Astrocyte of the cerebellum (primary cell): ENCODE data around the gene PMAIP1.
"Not testable (repeated sequence)": the region's sequence is repeated elsewhere in the genome, so short reads cannot be mapped to it uniquely, and the experiment has no call there.

ENCODE experiments used
- DNase-seq: peaks from one replicate; pipeline ENCODE4 v3.0.0-alpha.2; 2011; ENCODE audit warnings: low read depth
- H3K4me3 ChIP-seq: 2 replicates; pipeline ENCODE4 v1.5.1; 2011; ENCODE audit warnings: mild to moderate bottlenecking, low read depth, low read length, moderate library complexity
- in situ Hi-C: cut with HindIII; loops from 2 replicates; pipeline ENCODE4 v1.10.0; 2017; ENCODE audit warnings: low sequenced_read_pairs
- TF ChIP-seq, protein P1 (sequence below): IDR thresholded peaks from 2 replicates; pipeline ENCODE4 v1.5.1; 2012; ENCODE audit warnings: low read length, low read depth, moderate library complexity, mild to moderate bottlenecking; ENCODE audit errors: missing control alignments

PMAIP1 gene

DNA sequence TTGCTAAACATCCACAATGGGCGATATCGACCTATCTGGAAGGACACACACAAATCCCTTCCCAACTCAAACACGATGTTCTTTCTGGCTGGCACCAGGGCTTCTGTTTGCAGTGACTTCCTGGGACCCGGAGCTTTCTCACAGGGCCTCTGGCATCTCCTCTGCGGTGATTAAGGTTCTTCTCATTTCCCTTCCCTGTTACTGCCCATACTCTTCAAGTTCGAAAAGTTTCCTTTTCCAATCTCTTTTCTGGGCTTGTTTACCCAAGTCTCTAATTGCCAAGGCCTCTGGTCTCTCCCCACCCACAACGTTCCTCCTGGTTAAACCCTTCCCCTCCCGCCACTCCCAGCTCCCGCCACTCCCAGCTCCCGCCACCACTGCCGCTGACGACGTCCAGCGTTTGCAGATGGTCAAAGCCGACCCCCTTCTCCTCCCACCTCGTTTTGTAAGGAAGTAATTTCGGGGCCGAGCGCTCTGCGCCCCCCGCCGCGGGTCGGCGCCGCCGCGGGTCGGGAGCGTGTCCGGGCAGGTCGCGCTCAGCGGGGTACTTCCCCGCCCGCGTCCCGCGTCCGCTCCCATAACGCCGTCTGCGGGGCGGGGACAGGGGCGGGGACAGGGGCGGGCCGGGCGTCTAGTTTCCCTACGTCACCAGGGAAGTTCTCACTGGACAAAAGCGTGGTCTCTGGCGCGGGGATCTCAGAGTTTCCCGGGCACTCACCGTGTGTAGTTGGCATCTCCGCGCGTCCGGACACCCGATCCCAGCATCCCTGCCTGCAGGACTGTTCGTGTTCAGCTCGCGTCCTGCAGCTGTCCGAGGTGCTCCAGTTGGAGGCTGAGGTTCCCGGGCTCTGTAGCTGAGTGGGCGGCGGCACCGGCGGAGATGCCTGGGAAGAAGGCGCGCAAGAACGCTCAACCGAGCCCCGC is at the start of gene PMAIP1:
TSS of gene PMAIP1 (plus strand) at position 699 of the 924 bp plus-strand sequence. CDS start at position 881, 182 bp downstream.
- TF ChIP-seq, protein P1, sequence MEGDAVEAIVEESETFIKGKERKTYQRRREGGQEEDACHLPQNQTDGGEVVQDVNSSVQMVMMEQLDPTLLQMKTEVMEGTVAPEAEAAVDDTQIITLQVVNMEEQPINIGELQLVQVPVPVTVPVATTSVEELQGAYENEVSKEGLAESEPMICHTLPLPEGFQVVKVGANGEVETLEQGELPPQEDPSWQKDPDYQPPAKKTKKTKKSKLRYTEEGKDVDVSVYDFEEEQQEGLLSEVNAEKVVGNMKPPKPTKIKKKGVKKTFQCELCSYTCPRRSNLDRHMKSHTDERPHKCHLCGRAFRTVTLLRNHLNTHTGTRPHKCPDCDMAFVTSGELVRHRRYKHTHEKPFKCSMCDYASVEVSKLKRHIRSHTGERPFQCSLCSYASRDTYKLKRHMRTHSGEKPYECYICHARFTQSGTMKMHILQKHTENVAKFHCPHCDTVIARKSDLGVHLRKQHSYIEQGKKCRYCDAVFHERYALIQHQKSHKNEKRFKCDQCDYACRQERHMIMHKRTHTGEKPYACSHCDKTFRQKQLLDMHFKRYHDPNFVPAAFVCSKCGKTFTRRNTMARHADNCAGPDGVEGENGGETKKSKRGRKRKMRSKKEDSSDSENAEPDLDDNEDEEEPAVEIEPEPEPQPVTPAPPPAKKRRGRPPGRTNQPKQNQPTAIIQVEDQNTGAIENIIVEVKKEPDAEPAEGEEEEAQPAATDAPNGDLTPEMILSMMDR: no peak

DNA sequence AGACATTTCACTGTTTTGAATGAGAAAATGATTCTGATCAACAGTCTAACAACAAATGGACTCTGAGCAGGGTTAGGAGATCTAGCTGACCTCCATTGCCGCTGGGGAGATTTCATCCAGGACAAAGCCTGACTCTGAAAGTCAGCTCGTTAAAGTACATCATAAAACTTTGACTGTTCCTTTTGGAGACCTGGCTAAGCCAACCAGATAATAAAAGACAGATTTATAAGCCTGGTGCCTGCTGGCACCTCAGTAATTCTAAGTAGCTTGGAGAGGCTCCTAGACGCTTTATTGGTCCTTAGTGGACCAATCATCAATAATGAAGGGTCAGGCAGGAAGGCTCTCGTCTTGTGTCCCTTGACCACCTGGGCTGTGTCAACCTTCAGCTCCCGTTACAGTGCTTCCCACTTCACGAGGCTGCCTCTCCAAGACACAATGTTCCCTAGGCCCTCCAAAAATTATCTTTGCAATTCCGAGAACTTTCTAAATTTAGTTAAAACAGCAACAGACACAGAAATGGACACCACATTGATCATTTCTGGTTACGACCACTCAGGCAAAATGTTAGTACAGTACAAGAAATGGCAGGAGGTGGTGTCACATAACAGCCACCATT is 47.9 kb upstream of the PMAIP1 start:
- in situ Hi-C loops: no loop called here
- TF ChIP-seq, protein P1: no peak
- no peak for DNase-seq
- no peak overlapping the region for H3K4me3 ChIP-seq

More for the DNA sequence above, at the start of gene PMAIP1:
- H3K4me3 ChIP-seq: peak within 1 kb of the TSS; percentile 86
- peak; percentile 89 for DNase-seq
- in situ Hi-C loops: no loop called here

DNA sequence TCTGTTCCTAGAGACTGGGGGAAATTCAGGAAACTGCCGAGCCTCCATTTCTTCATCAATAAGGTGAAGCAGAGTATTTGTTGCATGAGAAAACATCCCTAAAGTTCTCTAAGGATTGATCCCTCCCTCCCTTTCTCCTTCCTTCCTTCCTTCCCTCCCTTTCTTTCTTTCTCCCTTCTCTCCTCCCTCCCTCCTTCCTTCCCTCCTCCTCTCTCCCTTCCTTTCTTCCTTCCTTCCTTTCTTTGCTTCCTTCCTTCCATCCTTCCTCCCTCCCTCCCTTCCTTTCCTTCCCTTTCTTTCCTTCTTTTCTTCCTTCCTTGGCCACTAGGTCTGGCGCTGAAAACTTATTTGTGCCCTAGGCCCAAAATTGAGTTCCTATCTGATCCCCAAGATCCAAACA is 47.2 kb upstream of the PMAIP1 start:
- no peak overlapping the region for H3K4me3 ChIP-seq
- in situ Hi-C loops: no loop called here
- TF ChIP-seq, protein P1: no peak
- no peak for DNase-seq

DNA sequence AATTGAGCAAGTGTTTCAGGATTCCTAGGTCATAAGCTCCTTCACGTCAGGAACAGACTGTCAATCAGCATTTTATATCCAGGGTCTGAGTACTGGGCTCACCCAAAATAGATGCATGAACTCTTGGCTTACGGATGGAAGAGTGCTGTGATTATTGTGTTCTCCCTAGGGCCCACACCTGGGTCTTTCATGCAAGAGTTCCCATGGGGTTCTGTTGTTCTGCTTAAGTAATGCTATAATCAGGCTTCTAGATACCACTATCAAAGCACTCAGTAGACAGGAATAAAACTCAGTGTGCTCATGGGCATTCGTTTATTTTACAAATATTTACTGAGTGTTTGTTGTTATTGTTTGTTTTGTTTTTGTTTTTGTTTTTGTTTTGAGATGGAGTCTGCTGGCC is 46.4 kb upstream of the PMAIP1 start:
- H3K4me3 ChIP-seq: no peak overlapping the region
- in situ Hi-C loops: no loop called here
- no peak for DNase-seq
- TF ChIP-seq, protein P1: no peak

DNA sequence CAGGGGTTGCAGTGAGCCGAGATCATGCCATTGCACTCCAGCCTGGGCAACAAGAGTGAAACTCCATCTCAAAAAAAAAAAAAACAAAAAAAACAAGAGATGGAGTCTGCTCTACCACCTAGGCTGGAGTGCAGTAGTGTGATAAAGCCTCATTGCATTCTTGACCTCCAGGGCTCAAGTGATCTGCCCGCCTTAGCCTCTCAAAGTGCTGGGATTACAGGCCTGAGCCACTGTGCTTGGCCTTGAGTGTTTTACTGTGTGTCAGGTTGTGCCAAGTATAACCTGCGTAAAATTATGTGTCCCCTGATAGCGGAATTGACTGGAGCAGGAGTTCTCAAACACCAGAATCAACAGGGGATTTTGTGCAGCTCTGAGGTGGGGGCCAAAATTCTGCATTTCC is 45.8 kb upstream of the PMAIP1 start:
- DNase-seq, in situ Hi-C loops, H3K4me3 ChIP-seq: not testable (repeated sequence)

DNA sequence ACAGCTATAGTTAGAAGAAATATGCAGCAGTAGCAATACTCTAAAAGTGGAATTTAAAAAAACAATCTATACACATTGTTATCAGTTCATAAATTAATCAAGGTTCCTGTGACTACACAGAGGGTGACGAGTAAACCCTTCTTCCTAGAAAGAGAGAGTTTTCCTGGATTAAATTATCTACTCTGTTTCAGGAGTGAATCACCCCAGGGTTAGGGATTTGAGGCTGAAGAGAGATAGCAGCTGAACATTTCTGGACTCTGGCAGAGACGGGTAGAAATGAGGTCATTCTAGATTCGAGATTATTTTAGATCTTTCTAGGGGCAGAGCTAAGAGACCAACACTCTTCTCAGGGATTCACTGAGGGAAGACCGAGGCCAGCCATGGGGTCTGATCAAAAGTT is 38.8 kb upstream of the PMAIP1 start:
- H3K4me3 ChIP-seq: no peak overlapping the region
- TF ChIP-seq, protein P1: no peak
- DNase-seq: no peak
- in situ Hi-C loops: no loop called here
